ENCODE data around the gene KAT6B.

Gene KAT6B

DNA sequence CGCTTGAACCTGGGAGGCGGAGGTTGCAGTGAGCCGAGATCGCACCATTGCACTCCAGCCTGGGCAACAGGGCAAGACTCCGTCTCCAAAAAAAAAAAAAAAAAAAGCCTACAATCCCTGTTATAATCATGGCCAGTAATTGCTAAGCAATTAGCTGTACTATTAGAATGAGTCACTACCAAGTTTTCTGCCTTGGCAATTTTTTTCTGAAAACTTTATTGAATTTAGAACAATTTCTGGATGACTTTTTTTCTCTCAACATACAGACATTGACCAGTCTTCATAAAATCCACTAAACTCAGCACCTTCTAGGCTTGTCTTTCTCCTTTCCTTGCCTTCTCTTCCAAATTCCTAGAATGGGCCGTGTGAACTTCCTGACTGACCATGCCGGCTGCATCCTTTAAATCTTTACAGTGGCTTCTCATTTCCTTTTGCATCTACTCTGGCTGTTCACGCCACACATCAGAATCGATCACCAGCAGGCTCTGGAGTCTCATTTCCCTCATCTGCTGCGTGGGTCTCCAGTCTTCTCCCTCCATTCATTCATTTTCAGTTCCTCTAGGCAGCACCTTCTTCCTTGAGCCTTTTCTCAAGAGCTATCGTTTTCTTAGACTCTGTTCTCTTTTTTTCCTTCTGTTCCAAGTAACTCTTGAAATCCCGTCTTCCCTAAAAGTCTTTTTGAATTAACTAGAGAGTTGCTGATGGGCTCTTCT lies 107.9 kb downstream of the KAT6B start:
- TF ChIP-seq, protein P1, sequence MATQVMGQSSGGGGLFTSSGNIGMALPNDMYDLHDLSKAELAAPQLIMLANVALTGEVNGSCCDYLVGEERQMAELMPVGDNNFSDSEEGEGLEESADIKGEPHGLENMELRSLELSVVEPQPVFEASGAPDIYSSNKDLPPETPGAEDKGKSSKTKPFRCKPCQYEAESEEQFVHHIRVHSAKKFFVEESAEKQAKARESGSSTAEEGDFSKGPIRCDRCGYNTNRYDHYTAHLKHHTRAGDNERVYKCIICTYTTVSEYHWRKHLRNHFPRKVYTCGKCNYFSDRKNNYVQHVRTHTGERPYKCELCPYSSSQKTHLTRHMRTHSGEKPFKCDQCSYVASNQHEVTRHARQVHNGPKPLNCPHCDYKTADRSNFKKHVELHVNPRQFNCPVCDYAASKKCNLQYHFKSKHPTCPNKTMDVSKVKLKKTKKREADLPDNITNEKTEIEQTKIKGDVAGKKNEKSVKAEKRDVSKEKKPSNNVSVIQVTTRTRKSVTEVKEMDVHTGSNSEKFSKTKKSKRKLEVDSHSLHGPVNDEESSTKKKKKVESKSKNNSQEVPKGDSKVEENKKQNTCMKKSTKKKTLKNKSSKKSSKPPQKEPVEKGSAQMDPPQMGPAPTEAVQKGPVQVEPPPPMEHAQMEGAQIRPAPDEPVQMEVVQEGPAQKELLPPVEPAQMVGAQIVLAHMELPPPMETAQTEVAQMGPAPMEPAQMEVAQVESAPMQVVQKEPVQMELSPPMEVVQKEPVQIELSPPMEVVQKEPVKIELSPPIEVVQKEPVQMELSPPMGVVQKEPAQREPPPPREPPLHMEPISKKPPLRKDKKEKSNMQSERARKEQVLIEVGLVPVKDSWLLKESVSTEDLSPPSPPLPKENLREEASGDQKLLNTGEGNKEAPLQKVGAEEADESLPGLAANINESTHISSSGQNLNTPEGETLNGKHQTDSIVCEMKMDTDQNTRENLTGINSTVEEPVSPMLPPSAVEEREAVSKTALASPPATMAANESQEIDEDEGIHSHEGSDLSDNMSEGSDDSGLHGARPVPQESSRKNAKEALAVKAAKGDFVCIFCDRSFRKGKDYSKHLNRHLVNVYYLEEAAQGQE (IDR thresholded peaks at IDR 0.05; ENCODE audit: insufficient read depth in 1 of 2, low read depth in 2 of 2, low read length in 2 of 2) = no peak
- TF ChIP-seq FOXP2 (optimal IDR thresholded peaks at IDR 0.05; ENCODE audit: borderline replicate concordance, extremely low read depth, extremely low read length, insufficient read depth) (no peak), SIN3A (IDR thresholded peaks at IDR 0.05; ENCODE audit: borderline replicate concordance, insufficient read depth, low read length) (no peak), POLR2AphosphoS5 (IDR thresholded peaks at IDR 0.05; ENCODE audit: low read depth, low read length) (no peak), TAF1 (IDR thresholded peaks at IDR 0.05; ENCODE audit: borderline replicate concordance, insufficient read depth, low read length) (no peak)

DNA sequence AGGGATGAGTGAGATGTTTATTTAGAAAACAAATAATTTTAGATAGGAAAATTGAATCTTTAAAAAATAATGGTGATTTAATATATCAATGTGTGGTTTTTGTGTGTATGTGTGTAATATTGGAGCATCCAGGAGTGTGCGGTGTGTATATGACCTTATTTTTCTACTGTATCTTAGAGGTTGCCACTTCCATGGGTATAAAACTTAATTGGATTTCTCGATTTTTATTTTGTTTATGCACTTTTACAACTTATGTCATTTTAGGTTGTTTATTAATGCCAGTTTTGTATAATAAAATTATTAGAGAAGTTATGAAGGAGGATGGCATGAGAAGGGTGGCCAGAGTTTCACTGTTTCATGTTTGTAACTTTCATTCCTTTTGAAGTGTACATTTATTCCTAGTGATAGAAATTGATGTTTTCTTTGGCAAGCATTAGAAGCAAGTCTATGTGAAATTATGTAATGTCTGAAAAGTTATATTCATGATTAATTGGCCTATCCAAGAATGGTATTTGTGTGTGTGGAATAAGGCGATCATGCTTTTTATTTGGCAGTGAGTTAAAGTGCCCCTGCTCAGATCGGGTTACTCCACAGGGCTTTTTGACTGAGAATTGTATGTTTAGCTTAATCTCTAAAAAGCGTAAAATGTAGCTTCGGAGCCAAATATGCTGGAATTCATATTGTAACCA lies 110.3 kb downstream of the KAT6B start:
- TF ChIP-seq, protein P1 (IDR thresholded peaks at IDR 0.05; ENCODE audit: insufficient read depth in 1 of 2, low read depth in 2 of 2, low read length in 2 of 2) = no peak
- TF ChIP-seq POLR2AphosphoS5 (IDR thresholded peaks at IDR 0.05; ENCODE audit: low read depth, low read length) (no peak), SIN3A (IDR thresholded peaks at IDR 0.05; ENCODE audit: borderline replicate concordance, insufficient read depth, low read length) (no peak), FOXP2 (optimal IDR thresholded peaks at IDR 0.05; ENCODE audit: borderline replicate concordance, extremely low read depth, extremely low read length, insufficient read depth) (no peak), TAF1 (IDR thresholded peaks at IDR 0.05; ENCODE audit: borderline replicate concordance, insufficient read depth, low read length) (no peak)

DNA sequence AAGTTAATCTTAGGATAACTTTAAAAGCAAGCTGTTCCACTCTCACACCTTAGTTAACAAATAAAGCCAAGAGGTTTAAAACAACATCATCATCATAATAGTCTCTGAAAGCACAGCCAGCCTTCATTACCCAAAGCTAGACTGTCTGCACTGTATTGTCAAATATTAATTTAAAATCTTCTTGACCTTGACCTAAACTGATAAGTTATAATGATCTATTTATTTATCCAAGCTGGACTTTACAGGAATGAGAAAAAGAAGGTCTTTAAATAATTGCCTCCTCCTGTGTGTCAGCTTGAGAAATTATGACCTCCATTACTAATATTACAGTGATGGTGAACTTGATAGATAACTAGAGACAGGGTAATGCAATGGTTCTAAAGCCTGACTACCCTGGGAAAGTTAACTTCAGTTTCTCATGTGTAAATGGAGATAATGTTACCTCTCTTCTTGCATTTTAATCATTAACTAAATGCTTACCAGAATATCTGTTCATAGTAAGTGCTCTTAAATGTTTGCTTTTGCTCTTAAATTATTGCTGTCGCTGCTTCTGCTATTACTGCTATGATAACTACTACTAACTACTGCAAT lies 111.0 kb downstream of the KAT6B start:
- TF ChIP-seq FOXP2 (optimal IDR thresholded peaks at IDR 0.05; ENCODE audit: borderline replicate concordance, extremely low read depth, extremely low read length, insufficient read depth) = no peak
- no peak for TF ChIP-seq SIN3A (IDR thresholded peaks at IDR 0.05; ENCODE audit: borderline replicate concordance, insufficient read depth, low read length)
- TF ChIP-seq, protein P1 (IDR thresholded peaks at IDR 0.05; ENCODE audit: insufficient read depth in 1 of 2, low read depth in 2 of 2, low read length in 2 of 2) = no peak
- no peak for TF ChIP-seq POLR2AphosphoS5 (IDR thresholded peaks at IDR 0.05; ENCODE audit: low read depth, low read length)

DNA sequence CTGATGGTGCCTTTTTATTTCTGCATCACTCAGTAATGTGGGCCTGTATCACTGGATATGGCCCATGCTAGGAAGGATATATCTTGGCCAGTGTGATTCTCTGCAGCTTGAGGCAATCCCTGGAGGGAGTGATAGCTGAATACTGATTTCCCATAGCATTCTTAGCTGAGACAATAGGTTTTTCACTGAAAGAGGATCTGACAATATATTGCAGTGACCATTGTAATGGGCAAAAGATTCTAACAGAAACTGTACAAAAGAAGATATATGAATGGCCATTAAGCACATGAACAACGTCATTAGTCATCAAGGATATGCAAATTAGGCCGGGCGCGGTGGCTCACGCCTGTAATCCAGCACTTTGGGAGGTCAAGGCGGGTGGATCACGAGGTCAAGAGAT lies 117.8 kb downstream of the KAT6B start:
- TF ChIP-seq FOXP2 (optimal IDR thresholded peaks at IDR 0.05; ENCODE audit: borderline replicate concordance, extremely low read depth, extremely low read length, insufficient read depth) (no peak), SIN3A (IDR thresholded peaks at IDR 0.05; ENCODE audit: borderline replicate concordance, insufficient read depth, low read length) (no peak), POLR2AphosphoS5 (IDR thresholded peaks at IDR 0.05; ENCODE audit: low read depth, low read length) (no peak)

DNA sequence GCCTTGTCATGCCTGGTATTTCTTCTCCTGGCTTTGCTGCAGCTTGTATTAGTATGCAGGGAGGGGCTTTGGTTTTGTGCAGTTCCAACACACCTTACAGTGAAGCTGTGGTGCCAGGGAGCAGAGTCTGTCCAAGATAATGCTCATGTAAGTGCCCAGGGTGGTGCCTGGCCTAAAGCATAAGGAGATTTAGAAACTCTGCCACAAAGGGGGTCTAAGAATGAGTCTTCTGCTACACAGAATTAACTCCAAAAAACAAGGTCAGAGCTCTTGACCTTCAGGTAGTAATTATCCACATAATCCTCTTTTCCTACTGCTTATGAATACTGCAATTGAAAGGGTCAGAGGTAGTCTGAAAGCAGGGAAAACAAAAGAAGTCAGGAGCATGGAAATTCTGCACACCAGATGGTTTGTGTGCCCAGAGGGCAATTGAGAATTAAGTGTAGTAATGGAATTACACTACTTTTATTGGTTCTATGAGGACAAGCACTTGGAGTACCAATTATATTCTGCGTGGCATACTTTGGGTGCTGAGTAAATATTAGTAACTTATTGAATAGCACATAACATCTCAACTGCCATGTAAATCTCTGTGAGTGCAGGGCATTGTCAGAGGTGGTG lies 121.5 kb downstream of the KAT6B start:
- TF ChIP-seq POLR2AphosphoS5 (IDR thresholded peaks at IDR 0.05; ENCODE audit: low read depth, low read length) (no peak), SIN3A (IDR thresholded peaks at IDR 0.05; ENCODE audit: borderline replicate concordance, insufficient read depth, low read length) (no peak), FOXP2 (optimal IDR thresholded peaks at IDR 0.05; ENCODE audit: borderline replicate concordance, extremely low read depth, extremely low read length, insufficient read depth) (no peak), TAF1 (IDR thresholded peaks at IDR 0.05; ENCODE audit: borderline replicate concordance, insufficient read depth, low read length) (no peak)
- TF ChIP-seq, protein P1 (IDR thresholded peaks at IDR 0.05; ENCODE audit: insufficient read depth in 1 of 2, low read depth in 2 of 2, low read length in 2 of 2) = no peak
